ENCODE data around the gene HGF.

DNA sequence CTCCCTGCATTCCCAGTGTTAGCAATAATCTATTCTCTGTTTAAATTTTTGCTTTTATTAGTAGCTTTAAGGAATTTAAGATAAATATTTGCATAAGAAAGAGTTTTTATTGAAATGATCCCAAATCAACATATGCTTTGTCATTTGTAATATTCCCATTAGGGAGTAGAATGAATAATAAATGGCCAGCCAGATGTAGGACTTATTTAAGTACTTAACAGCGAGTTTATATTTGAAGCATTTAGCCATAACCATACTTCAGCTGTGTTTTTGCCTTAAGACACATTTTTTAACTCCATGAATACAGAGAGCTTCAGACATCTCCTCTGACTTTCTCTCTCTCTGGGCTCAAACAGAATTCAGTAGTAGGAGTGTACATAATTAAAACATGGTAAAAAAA, 103.6 kb downstream of the HGF start:
- TF ChIP-seq POLR2A (IDR thresholded peaks at IDR 0.05), result no peak
- TF ChIP-seq, protein P1, sequence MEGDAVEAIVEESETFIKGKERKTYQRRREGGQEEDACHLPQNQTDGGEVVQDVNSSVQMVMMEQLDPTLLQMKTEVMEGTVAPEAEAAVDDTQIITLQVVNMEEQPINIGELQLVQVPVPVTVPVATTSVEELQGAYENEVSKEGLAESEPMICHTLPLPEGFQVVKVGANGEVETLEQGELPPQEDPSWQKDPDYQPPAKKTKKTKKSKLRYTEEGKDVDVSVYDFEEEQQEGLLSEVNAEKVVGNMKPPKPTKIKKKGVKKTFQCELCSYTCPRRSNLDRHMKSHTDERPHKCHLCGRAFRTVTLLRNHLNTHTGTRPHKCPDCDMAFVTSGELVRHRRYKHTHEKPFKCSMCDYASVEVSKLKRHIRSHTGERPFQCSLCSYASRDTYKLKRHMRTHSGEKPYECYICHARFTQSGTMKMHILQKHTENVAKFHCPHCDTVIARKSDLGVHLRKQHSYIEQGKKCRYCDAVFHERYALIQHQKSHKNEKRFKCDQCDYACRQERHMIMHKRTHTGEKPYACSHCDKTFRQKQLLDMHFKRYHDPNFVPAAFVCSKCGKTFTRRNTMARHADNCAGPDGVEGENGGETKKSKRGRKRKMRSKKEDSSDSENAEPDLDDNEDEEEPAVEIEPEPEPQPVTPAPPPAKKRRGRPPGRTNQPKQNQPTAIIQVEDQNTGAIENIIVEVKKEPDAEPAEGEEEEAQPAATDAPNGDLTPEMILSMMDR (IDR thresholded peaks at IDR 0.05), result no peak
